ENCODE results near the gene ZBED6. TPM values are rescaled to one million over a fixed set of nuclear protein-coding genes. Genes with fewer than 3 reads are reported as not detected.

Gene ZBED6
- total and polyA plus RNA-seq, 2 experiments from 2014 or later = 2.6 to 12.8 TPM

GRCh38 chr1:203840208-203840808, 44.9 kb downstream of the ZBED6 start:
- Histone ChIP-seq H2AFZ (no peak overlapping the region), H3K4me1 (ENCODE audit: insufficient read depth) (no peaks in the 10 kb centered on the region), H3K79me2 (peaks cover 35% of the 10 kb centered on the region), H3K4me2 (no peak overlapping the region), H3K9me2 (replicated peaks; ENCODE audit: insufficient read depth) (no peaks in the 10 kb centered on the region), H3K27me3 (no peaks in the 10 kb centered on the region), H3K4me3 (no peak overlapping the region), H3K9me3 (ENCODE audit: low read depth) (no peaks in the 10 kb centered on the region), H3K36me3 (replicated peaks; ENCODE audit: insufficient read depth, low read depth) (peaks cover 9% of the 10 kb centered on the region), H3K27ac (no peak overlapping the region), H4K20me1 (ENCODE audit: insufficient read depth, poor library complexity, severe bottlenecking) (peaks cover 11% of the 10 kb centered on the region)
- TF ChIP-seq EZH2phosphoT487 (IDR thresholded peaks at IDR 0.05; ENCODE audit: low read depth, severe bottlenecking, unreplicated experiment) (no peak), EZH2 (IDR thresholded peaks at IDR 0.05; ENCODE audit: borderline replicate concordance) (no peak), CTCF (IDR thresholded peaks at IDR 0.05; ENCODE audit: poor library complexity) (no peak)
- WGBS (ENCODE audit: low lambda C conversion rate, missing lambda C conversion rate) = 99% methylated on average over 4 of the region's 4 CpGs
- DNase-seq (ENCODE audit: low spot score) = no peak

- Histone ChIP-seq H3K36me3 (replicated peaks; ENCODE audit: insufficient read depth, low read depth) (peaks cover 9% of the 10 kb centered on the region), H3K4me3 (no peak overlapping the region), H3K9me2 (replicated peaks; ENCODE audit: insufficient read depth) (no peaks in the 10 kb centered on the region), H3K9me3 (ENCODE audit: low read depth) (no peaks in the 10 kb centered on the region), H3K27ac (no peak overlapping the region), H2AFZ (no peak overlapping the region), H3K79me2 (peaks cover 31% of the 10 kb centered on the region), H3K4me2 (no peak overlapping the region), H3K27me3 (no peaks in the 10 kb centered on the region), H4K20me1 (ENCODE audit: insufficient read depth, poor library complexity, severe bottlenecking) (peaks cover 6% of the 10 kb centered on the region), H3K4me1 (ENCODE audit: insufficient read depth) (no peaks in the 10 kb centered on the region)
- DNase-seq (ENCODE audit: low spot score) = no peak
- WGBS (ENCODE audit: low lambda C conversion rate, missing lambda C conversion rate) = 97% methylated on average over 2 of the region's 2 CpGs
- TF ChIP-seq CTCF (IDR thresholded peaks at IDR 0.05; ENCODE audit: poor library complexity) = no peak
- TF ChIP-seq EZH2phosphoT487 (IDR thresholded peaks at IDR 0.05; ENCODE audit: low read depth, severe bottlenecking, unreplicated experiment) = no peak
- no peak for TF ChIP-seq EZH2 (IDR thresholded peaks at IDR 0.05; ENCODE audit: borderline replicate concordance)
Observed at GRCh38 chr1:203842559-203842876, 47.1 kb downstream of the ZBED6 start.

GRCh38 chr1:203843435-203843834, 48.0 kb downstream of the ZBED6 start:
- TF ChIP-seq EZH2 (IDR thresholded peaks at IDR 0.05; ENCODE audit: borderline replicate concordance) (no peak), CTCF (IDR thresholded peaks at IDR 0.05; ENCODE audit: poor library complexity) (no peak), EZH2phosphoT487 (IDR thresholded peaks at IDR 0.05; ENCODE audit: low read depth, severe bottlenecking, unreplicated experiment) (no peak)
- peaks cover 7% of the 10 kb centered on the region for H3K36me3 ChIP-seq (replicated peaks; ENCODE audit: insufficient read depth, low read depth)
- no peak overlapping the region for H3K4me3 ChIP-seq
- no peak overlapping the region for H2AFZ ChIP-seq
- H3K9me3 ChIP-seq (ENCODE audit: low read depth) = no peaks in the 10 kb centered on the region
- H3K4me1 ChIP-seq (ENCODE audit: insufficient read depth) = no peaks in the 10 kb centered on the region
- peaks cover 30% of the 10 kb centered on the region for H3K79me2 ChIP-seq
- no peaks in the 10 kb centered on the region for H3K9me2 ChIP-seq (replicated peaks; ENCODE audit: insufficient read depth)
- no peak overlapping the region for H3K27ac ChIP-seq
- 92% methylated on average over 1 of the region's 1 CpG for WGBS (ENCODE audit: low lambda C conversion rate, missing lambda C conversion rate)
- H4K20me1 ChIP-seq (ENCODE audit: insufficient read depth, poor library complexity, severe bottlenecking) = peaks cover 6% of the 10 kb centered on the region
- no peak for DNase-seq (ENCODE audit: low spot score)
- no peak overlapping the region for H3K4me2 ChIP-seq
- H3K27me3 ChIP-seq = no peaks in the 10 kb centered on the region

Small RNA genes lying within 50 kb of the gene (small RNA-seq; reads per million reads assigned to genes)
- gene ZC3H11A = 0.68 reads per million, percentile 55 among the genes with 10 or more reads in this experiment

Other genes with a start within 250 kb of the ZBED6 start
- 60.6 and 64.0 TPM in 2 replicates for gene ATP2B4, start 168.8 kb upstream of the ZBED6 start, total RNA-seq
- 30.7 and 34.5 TPM in 2 replicates for gene ATP2B4, start 168.8 kb upstream of the ZBED6 start, polyA plus RNA-seq
- gene LAX1, start 30.4 kb upstream of the ZBED6 start, total RNA-seq = not detected in 2 replicates
- not detected in 2 replicates for gene LAX1, start 30.4 kb upstream of the ZBED6 start, polyA plus RNA-seq
- 120 and 123 TPM in 2 replicates for gene ZC3H11A, start within 50 bp of the ZBED6 start, total RNA-seq
- 33.7 and 34.9 TPM in 2 replicates for gene ZC3H11A, start within 50 bp of the ZBED6 start, polyA plus RNA-seq
- gene SNRPE, start 66.0 kb downstream of the ZBED6 start, total RNA-seq = 73.2 and 94.5 TPM in 2 replicates
- gene SNRPE, start 66.0 kb downstream of the ZBED6 start, polyA plus RNA-seq = 267 and 272 TPM in 2 replicates